RWPE2 (cell line): ENCODE measurements around the gene ARHGEF2.

Experiments
- ATAC-seq: fragments of 200-7000 bp; cut with Tn5 transposase; 3 replicates; pipeline ENCODE4 v1.9.1; 2021; ENCODE audit warnings: low read depth
- DNase-seq: peaks from one replicate; pipeline ENCODE4 v3.0.0-alpha.2; 2020; ENCODE audit warnings: low spot score
- H3K27ac ChIP-seq: fragments of 450-650 bp; 2 replicates; pipeline ENCODE4 v1.5.1; 2017; ENCODE audit warnings: mild to moderate bottlenecking; ENCODE audit not compliant: poor library complexity, severe bottlenecking
- H3K27me3 ChIP-seq: fragments of 250-450 bp; sonication (Bioruptor Pico); 2 replicates; pipeline ENCODE4 v1.5.1; 2021; ENCODE audit warnings: mild to moderate bottlenecking, moderate library complexity; ENCODE audit not compliant: insufficient read depth, poor library complexity, severe bottlenecking
- H3K36me3 ChIP-seq: fragments of 250-450 bp; sonication (Bioruptor Pico); 2 replicates; pipeline ENCODE4 v1.5.1; 2020; ENCODE audit warnings: low read depth, mild to moderate bottlenecking, moderate library complexity
- H3K4me1 ChIP-seq: fragments of 250-450 bp; sonication (Bioruptor Pico); 2 replicates; pipeline ENCODE4 v1.5.1; 2021; ENCODE audit warnings: mild to moderate bottlenecking, moderate library complexity; ENCODE audit not compliant: insufficient read depth, poor library complexity, severe bottlenecking
- H3K4me3 ChIP-seq: fragments of 250-450 bp; sonication (Bioruptor Pico); 2 replicates; pipeline ENCODE4 v1.5.1; 2021; ENCODE audit warnings: mild to moderate bottlenecking, moderate library complexity; ENCODE audit not compliant: severe bottlenecking
- H3K9me3 ChIP-seq: fragments of 250-450 bp; sonication (Bioruptor Pico); 2 replicates; pipeline ENCODE4 v1.5.1; 2021; ENCODE audit warnings: mild to moderate bottlenecking, moderate library complexity; ENCODE audit not compliant: severe bottlenecking
- TF ChIP-seq, protein P1 (sequence below): fragments of 450-650 bp; IDR thresholded peaks from one replicate; pipeline ENCODE4 v1.5.1; 2017; ENCODE audit warnings: mild to moderate bottlenecking, moderate library complexity; ENCODE audit not compliant: poor library complexity, severe bottlenecking

Gene ARHGEF2

GRCh38 chr1:155978325-155978972 is at the start of gene ARHGEF2:
TSS of gene ARHGEF2 (minus strand) at chr1:155978547. CDS start at chr1:155978427, 120 bp downstream.
- no peak for DNase-seq
- ATAC-seq = peak; percentile 37
- Histone ChIP-seq H3K27me3 (no peaks in the 10 kb centered on the region), H3K4me1 (peaks cover 44% of the 10 kb centered on the region), H3K4me3 (peak within 1 kb of the TSS; percentile 61), H3K9me3 (no peaks in the 10 kb centered on the region), H3K36me3 (peaks cover 60% of the 10 kb centered on the region), H3K27ac (peak within 1 kb of the TSS; percentile 96)
- TF ChIP-seq, protein P1, sequence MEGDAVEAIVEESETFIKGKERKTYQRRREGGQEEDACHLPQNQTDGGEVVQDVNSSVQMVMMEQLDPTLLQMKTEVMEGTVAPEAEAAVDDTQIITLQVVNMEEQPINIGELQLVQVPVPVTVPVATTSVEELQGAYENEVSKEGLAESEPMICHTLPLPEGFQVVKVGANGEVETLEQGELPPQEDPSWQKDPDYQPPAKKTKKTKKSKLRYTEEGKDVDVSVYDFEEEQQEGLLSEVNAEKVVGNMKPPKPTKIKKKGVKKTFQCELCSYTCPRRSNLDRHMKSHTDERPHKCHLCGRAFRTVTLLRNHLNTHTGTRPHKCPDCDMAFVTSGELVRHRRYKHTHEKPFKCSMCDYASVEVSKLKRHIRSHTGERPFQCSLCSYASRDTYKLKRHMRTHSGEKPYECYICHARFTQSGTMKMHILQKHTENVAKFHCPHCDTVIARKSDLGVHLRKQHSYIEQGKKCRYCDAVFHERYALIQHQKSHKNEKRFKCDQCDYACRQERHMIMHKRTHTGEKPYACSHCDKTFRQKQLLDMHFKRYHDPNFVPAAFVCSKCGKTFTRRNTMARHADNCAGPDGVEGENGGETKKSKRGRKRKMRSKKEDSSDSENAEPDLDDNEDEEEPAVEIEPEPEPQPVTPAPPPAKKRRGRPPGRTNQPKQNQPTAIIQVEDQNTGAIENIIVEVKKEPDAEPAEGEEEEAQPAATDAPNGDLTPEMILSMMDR = peak; percentile 24

GRCh38 chr1:156026588-156026987 is 48.2 kb upstream of the ARHGEF2 start:
- no peaks in the 10 kb centered on the region for H3K4me1 ChIP-seq
- no peak overlapping the region for H3K27ac ChIP-seq
- no peak overlapping the region for H3K4me3 ChIP-seq
- H3K36me3 ChIP-seq = no peaks in the 10 kb centered on the region
- no peaks in the 10 kb centered on the region for H3K9me3 ChIP-seq
- DNase-seq = no peak
- TF ChIP-seq, protein P1 = no peak
- H3K27me3 ChIP-seq = no peaks in the 10 kb centered on the region
- no peak for ATAC-seq

DNA sequence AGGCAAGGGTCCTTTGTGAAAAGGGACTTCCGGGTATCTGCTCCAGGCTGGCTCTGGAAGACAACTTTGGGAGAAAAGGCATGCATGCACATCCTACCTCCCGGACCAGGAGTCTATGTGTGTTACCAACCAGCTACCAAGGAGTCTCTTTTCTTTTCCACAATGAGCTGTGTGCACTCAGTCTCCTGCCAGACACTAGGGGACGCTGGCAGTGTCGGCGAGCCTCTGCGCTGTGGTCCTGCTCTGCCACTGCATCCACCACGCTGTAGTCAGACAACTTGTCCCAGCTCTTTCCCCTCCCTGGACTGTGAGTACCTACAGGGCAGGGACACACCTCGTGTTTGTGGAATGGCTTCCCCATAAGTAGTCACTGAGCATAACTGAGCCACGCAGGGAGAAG is 47.5 kb upstream of the ARHGEF2 start:
- H3K27me3 ChIP-seq = no peaks in the 10 kb centered on the region
- ATAC-seq = no peak; the same call in 2 of the 3 replicates
- H3K4me3 ChIP-seq = no peak overlapping the region
- no peaks in the 10 kb centered on the region for H3K9me3 ChIP-seq
- no peaks in the 10 kb centered on the region for H3K4me1 ChIP-seq
- TF ChIP-seq, protein P1 = no peak
- H3K27ac ChIP-seq = no peak overlapping the region
- DNase-seq = no peak
- no peaks in the 10 kb centered on the region for H3K36me3 ChIP-seq

GRCh38 chr1:156024801-156025200 is 46.5 kb upstream of the ARHGEF2 start:
- H3K27ac ChIP-seq = no peak overlapping the region
- H3K36me3 ChIP-seq = peaks cover 3% of the 10 kb centered on the region
- peaks cover 2% of the 10 kb centered on the region for H3K4me1 ChIP-seq
- DNase-seq (no peak), ATAC-seq (no peak)
- H3K9me3 ChIP-seq = no peaks in the 10 kb centered on the region
- H3K27me3 ChIP-seq = no peaks in the 10 kb centered on the region
- TF ChIP-seq, protein P1 = no peak
- no peak overlapping the region for H3K4me3 ChIP-seq

GRCh38 chr1:156021954-156022353 is 43.6 kb upstream of the ARHGEF2 start:
- TF ChIP-seq, protein P1 = no peak
- H3K4me3 ChIP-seq = no peak overlapping the region
- no peaks in the 10 kb centered on the region for H3K9me3 ChIP-seq
- H3K27ac ChIP-seq = no peak overlapping the region
- H3K27me3 ChIP-seq = no peaks in the 10 kb centered on the region
- peaks cover 32% of the 10 kb centered on the region for H3K36me3 ChIP-seq
- no peak for DNase-seq
- H3K4me1 ChIP-seq = peaks cover 4% of the 10 kb centered on the region
- no peak for ATAC-seq
